ENCODE data around the gene MT1F. TPM values are rescaled to one million over a fixed set of nuclear protein-coding genes. Genes with fewer than 3 reads are reported as not detected.

The MT1F gene
- total and polyA plus RNA-seq, 10 of the 15 experiments (the other 5 are each of a cell fraction or from before 2014, with no cell fraction given) = 0.28 to 2.5 (median 1.1) TPM; not detected in 1

- no peak overlapping the region for H3K4me2 ChIP-seq (ENCODE audit: control insufficient read depth, insufficient read depth)
- no peaks in the 10 kb centered on the region for H4K20me1 ChIP-seq (ENCODE audit: control insufficient read depth, insufficient read depth)
- 71% methylated on average over 5 of the region's 5 CpGs for WGBS (ENCODE audit: insufficient coverage, insufficient replicate concordance, low lambda C conversion rate, missing lambda C conversion rate)
- no peak overlapping the region for H3K4me3 ChIP-seq
- in situ Hi-C loops (cut with MboI) (loop anchor here (25.0 kb wide), 1 partner anchor 746 kb away; no protein-coding TSS in a partner anchor), intact Hi-C loops (cut with micrococcal nuclease; ENCODE audit: unreplicated experiment) (no loop called here)
- no peak overlapping the region for H3K27ac ChIP-seq (ENCODE audit: control insufficient read depth, insufficient read depth)
- ATAC-seq = no peak
- DNase-seq (ENCODE audit: low read depth, low spot score) = no peak
- H3K27me3 ChIP-seq (replicated peaks in 1 of 2; ENCODE audit: control insufficient read depth in 2 of 2, insufficient read depth in 2 of 2, low read length in 1 of 2) = no peaks in the 10 kb centered on the region; a peak in 1 of 4 replicates
- POLR2A ChIA-PET = interaction anchor here (0.6 kb wide), 1 partner anchor 217 kb away, joined by 3 read pairs; no protein-coding TSS in a partner anchor
- no peak overlapping the region for H3K9ac ChIP-seq (ENCODE audit: control insufficient read depth, insufficient read depth, low read length)
- H2AFZ ChIP-seq (ENCODE audit: control insufficient read depth, low read depth, low read length) = no peak overlapping the region
- CTCF ChIA-PET = interaction anchor here (1.0 to 2.5 kb wide), 3 partner anchors 18 to 327 kb away, joined by 3 to 13 read pairs (median 3); no protein-coding TSS in a partner anchor
- RAD21 ChIA-PET (ENCODE audit: unreplicated experiment) = interaction anchor here (1.2 to 1.7 kb wide), 3 partner anchors 10 to 18 kb away, joined by 3 to 6 read pairs (median 3); no protein-coding TSS in a partner anchor
- no TSS peak for BruUV-seq (replicated peaks)
- TF ChIP-seq, protein P1, sequence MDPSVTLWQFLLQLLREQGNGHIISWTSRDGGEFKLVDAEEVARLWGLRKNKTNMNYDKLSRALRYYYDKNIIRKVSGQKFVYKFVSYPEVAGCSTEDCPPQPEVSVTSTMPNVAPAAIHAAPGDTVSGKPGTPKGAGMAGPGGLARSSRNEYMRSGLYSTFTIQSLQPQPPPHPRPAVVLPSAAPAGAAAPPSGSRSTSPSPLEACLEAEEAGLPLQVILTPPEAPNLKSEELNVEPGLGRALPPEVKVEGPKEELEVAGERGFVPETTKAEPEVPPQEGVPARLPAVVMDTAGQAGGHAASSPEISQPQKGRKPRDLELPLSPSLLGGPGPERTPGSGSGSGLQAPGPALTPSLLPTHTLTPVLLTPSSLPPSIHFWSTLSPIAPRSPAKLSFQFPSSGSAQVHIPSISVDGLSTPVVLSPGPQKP (IDR thresholded peaks at IDR 0.05; ENCODE audit: low read depth, low read length) = no peak
- no peak for TF ChIP-seq HCFC1 (IDR thresholded peaks at IDR 0.05; ENCODE audit: low read length)
- no peak for TF ChIP-seq CBFB (IDR thresholded peaks at IDR 0.05; ENCODE audit: low read depth)
- TF ChIP-seq IKZF1 (conservative IDR thresholded peaks at IDR 0.05) = no peak
- TF ChIP-seq, protein P2, sequence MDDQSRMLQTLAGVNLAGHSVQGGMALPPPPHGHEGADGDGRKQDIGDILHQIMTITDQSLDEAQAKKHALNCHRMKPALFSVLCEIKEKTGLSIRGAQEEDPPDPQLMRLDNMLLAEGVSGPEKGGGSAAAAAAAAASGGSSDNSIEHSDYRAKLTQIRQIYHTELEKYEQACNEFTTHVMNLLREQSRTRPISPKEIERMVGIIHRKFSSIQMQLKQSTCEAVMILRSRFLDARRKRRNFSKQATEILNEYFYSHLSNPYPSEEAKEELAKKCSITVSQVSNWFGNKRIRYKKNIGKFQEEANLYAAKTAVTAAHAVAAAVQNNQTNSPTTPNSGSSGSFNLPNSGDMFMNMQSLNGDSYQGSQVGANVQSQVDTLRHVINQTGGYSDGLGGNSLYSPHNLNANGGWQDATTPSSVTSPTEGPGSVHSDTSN (IDR thresholded peaks at IDR 0.05; ENCODE audit: insufficient replicate concordance, low read depth, low read length) = no peak
- TF ChIP-seq POLR2AphosphoS5 (IDR thresholded peaks at IDR 0.05; ENCODE audit: low read length) = no peak
- TF ChIP-seq ZSCAN29 (IDR thresholded peaks at IDR 0.05) = no peak
- no peak for TF ChIP-seq NBN (IDR thresholded peaks at IDR 0.05)
- no peaks in the 10 kb centered on the region for H3K9me3 ChIP-seq (replicated peaks; ENCODE audit: control insufficient read depth, insufficient read depth, low read length)
- SMC1A ChIA-PET (ENCODE audit: uncharacterized antibody, unreplicated experiment) = interaction anchor here (0.8 to 1.5 kb wide), 3 partner anchors 10 to 106 kb away, joined by 3 to 11 read pairs (median 3); no protein-coding TSS in a partner anchor
- FAIRE-seq = no peak
- peaks cover 12% of the 10 kb centered on the region for H3K4me1 ChIP-seq (ENCODE audit: control insufficient read depth, insufficient read depth, low read length)
- no peaks in the 10 kb centered on the region for H3K79me2 ChIP-seq (ENCODE audit: control insufficient read depth, insufficient read depth, low read length)
- no peaks in the 10 kb centered on the region for H3K36me3 ChIP-seq (ENCODE audit: control insufficient read depth in 2 of 2, insufficient read depth in 2 of 2, low read length in 1 of 2)
These were observed 25.8 kb downstream of the MT1F start for GRCh38 chr16:56683424-56684172.

Measured in GM12878 (cell line).